Psoas muscle (tissue), 8 donors: ENCODE results near the gene LMOD2. TPM values are rescaled to one million over a fixed set of nuclear protein-coding genes. Genes with fewer than 3 reads are reported as not detected.

Experiments
- ATAC-seq, 4 donors: fragments of 200-7000 bp; cut with Tn5 transposase; one replicate each; pipeline ENCODE4 v1.9.1; 2020; ENCODE audit warnings: moderate library complexity in 3 of 4, mild to moderate bottlenecking in 2 of 4
- DNase-seq, 2 donors: peaks; one replicate each; pipeline ENCODE4 v3.0.0-alpha.2; 2020
- H3K27ac ChIP-seq: fragments of 200-600 bp; one replicate; pipeline ENCODE4 v1.8.0; 2022
- H3K27me3 ChIP-seq, 3 donors: fragments of 200-600 bp in 1 of 3; one replicate each; pipeline versions ENCODE4 v1.6.1 to v1.8.0; 2013 to 2022; ENCODE audit warnings: low read length in 2 of 3, mild to moderate bottlenecking in 2 of 3, moderate library complexity in 1 of 3; ENCODE audit not compliant: insufficient read depth in 3 of 3
- H3K36me3 ChIP-seq, 2 donors: fragments of 200-600 bp in 1 of 2; one replicate each; pipeline versions ENCODE4 v1.6.1 to v1.8.0; 2013 to 2022; ENCODE audit warnings: low read depth in 1 of 2, mild to moderate bottlenecking in 1 of 2, moderate library complexity in 1 of 2; ENCODE audit not compliant: insufficient read depth in 1 of 2
- H3K4me1 ChIP-seq: fragments of 200-600 bp; one replicate; pipeline ENCODE4 v1.8.0; 2022
- H3K4me3 ChIP-seq: fragments of 200-600 bp; one replicate; pipeline ENCODE4 v1.8.0; 2022; ENCODE audit warnings: mild to moderate bottlenecking
- H3K9me3 ChIP-seq: fragments of 200-600 bp; one replicate; pipeline ENCODE4 v1.8.0; 2022
- CTCF ChIP-seq: fragments of 200-600 bp; IDR thresholded peaks from one replicate; pipeline ENCODE4 v1.8.0; 2022; ENCODE audit warnings: antibody characterized with exemption
- WGBS, 3 donors: extraction: QIAGEN DNeasy Blood & Tissue Kit; methylation state at CpG; one replicate each; pipeline versions ENCODE4 v1.1.6 to v1.1.7; 2013; 5-methylcytosine and 5-hydroxymethylcytosine counted together
- intact Hi-C, 2 donors: fragments of 100-400 bp; cut with DNase I; formaldehyde crosslinking; loops; one replicate each; pipeline versions ENCODE4 v1.11.0 to v1.14.2; 2022
- polyA plus RNA-seq, 3 donors: library from polyadenylated mRNA; stranded (reverse); fragments of 200-250 nt; gene quantifications; one replicate each; pipeline ENCODE4 v1.2.3, GENCODE V29; 2013
- total RNA-seq, 4 donors: library from RNA; stranded (reverse); fragmentation: NEBNext Ultra II Directional in 2 of 4; extraction: Animal tissue kit (Norgen Biotek cat#: 25700) in 2 of 4; gene quantifications; one replicate each; pipeline versions ENCODE4 v1.2.1 to v1.2.4, GENCODE V29; 2021 to 2023
- donor health status: healthy with polysubstance abuse.
- donor health status: DM: no; HTN: no; CAD: no; lungs with moderate emphysema.
- donor health status: Bipolar disorder and iron deficiency.
- donor health status: healthy.
- donor health status: DM: yes; HTN: yes; CAD: no.
- donor health status: DM: no; HTN: no; CAD: no.
- donor health status: DM: no; HTN: no; CAD: no.
- donor health status: DM: yes; HTN: yes; CAD: no.

LMOD2 gene
- total and polyA plus RNA-seq, 7 donors: 6.9 to 1,114 (median 383) TPM

GRCh38 chr7:123711832-123712293, 56.2 kb downstream of the LMOD2 start:
- no peaks in the 10 kb centered on the region for H3K27me3 ChIP-seq
- no peaks in the 10 kb centered on the region for H3K9me3 ChIP-seq
- no peak for TF ChIP-seq CTCF
- DNase-seq: no peak
- H3K36me3 ChIP-seq: peaks cover 0 to 22% of the 10 kb centered on the region in 2 donors
- intact Hi-C loops: loop anchor here in 1 of 2 donors (5.0 kb wide), 1 partner anchor 35 kb away; the partner anchor contains the start of gene WASL
- H3K4me3 ChIP-seq: no peak overlapping the region
- peak in 2 of 4 donors; percentile 40 to 56 for ATAC-seq
- no peak overlapping the region for H3K27ac ChIP-seq
- peaks cover 50% of the 10 kb centered on the region for H3K4me1 ChIP-seq

GRCh38 chr7:123712619-123713018, 57.0 kb downstream of the LMOD2 start:
- intact Hi-C loops: loop anchor here in 1 of 2 donors (5.0 kb wide), 1 partner anchor 35 kb away; the partner anchor contains the start of gene WASL
- Histone ChIP-seq H3K27ac (no peak overlapping the region), H3K9me3 (no peaks in the 10 kb centered on the region), H3K4me1 (peaks cover 50% of the 10 kb centered on the region), H3K4me3 (no peak overlapping the region), H3K27me3 (no peaks in the 10 kb centered on the region), H3K36me3 (peaks cover 0 to 14% of the 10 kb centered on the region in 2 donors)
- WGBS, 3 donors: 33 to 56% (median 39%) methylated on average over 1 of the region's 1 CpG
- ATAC-seq: no peak
- no peak for TF ChIP-seq CTCF
- DNase-seq: no peak

Other genes with a start within 250 kb of the LMOD2 start
- 1 to 10 TPM in 1 of 4 donors, under 1 TPM in 3; 0.32 to 3.5 (median 0.49) TPM for gene IQUB, start 121.3 kb upstream of the LMOD2 start, total RNA-seq
- under 1 TPM; 0.14 to 0.60 (median 0.28) TPM for gene IQUB, start 121.3 kb upstream of the LMOD2 start, polyA plus RNA-seq
- gene NDUFA5, start 98.0 kb upstream of the LMOD2 start, total RNA-seq: 100 to 1,000 TPM; 139 to 211 (median 173) TPM
- gene NDUFA5, start 98.0 kb upstream of the LMOD2 start, polyA plus RNA-seq: 100 to 1,000 TPM in 2 of 3 donors, 10 to 100 TPM in 1; 99.2 to 234 (median 192) TPM
- gene ASB15, start 54.0 kb upstream of the LMOD2 start, total RNA-seq: 10 to 100 TPM in 3 of 4 donors, 1 to 10 TPM in 1; 8.2 to 23.6 (median 11.5) TPM
- 10 to 100 TPM in 1 of 3 donors, 1 to 10 TPM in 1, under 1 TPM in 1; 0.12 to 15.2 (median 1.3) TPM for gene ASB15, start 54.0 kb upstream of the LMOD2 start, polyA plus RNA-seq
- gene WASL, start 93.1 kb downstream of the LMOD2 start, total RNA-seq: 10 to 100 TPM; 28.9 to 37.8 (median 33.8) TPM
- 10 to 100 TPM; 17.6 to 33.9 (median 18.4) TPM for gene WASL, start 93.1 kb downstream of the LMOD2 start, polyA plus RNA-seq
- gene HYAL4, start 189.3 kb downstream of the LMOD2 start, total RNA-seq: 1 to 10 TPM in 3 of 4 donors, under 1 TPM in 1; 0.19 to 3.2 (median 2.4) TPM
- gene HYAL4, start 189.3 kb downstream of the LMOD2 start, polyA plus RNA-seq: 1 to 10 TPM in 1 of 3 donors, under 1 TPM in 1, not detected in 1; 0.13 to 1.7 TPM